Measurements from ENCODE around the gene PPP1R2B.

- TF ChIP-seq CTCF (IDR thresholded peaks at IDR 0.05 in 4 of 5, conservative IDR thresholded peaks at IDR 0.05 in 1 of 5) (no peak), POLR2A (IDR thresholded peaks at IDR 0.05) (no peak)
Measured at GRCh38 chr5:156883316-156883875, 33.3 kb downstream of the PPP1R2B start.

Data from gastrocnemius medialis (tissue), 4 donors.